Keratinocyte (primary cell): Measurements from ENCODE around the gene RRAGA. TPM values are rescaled to one million over a fixed set of nuclear protein-coding genes. Genes with fewer than 3 reads are reported as not detected.

Experiments used
- DNase-seq: peaks from one replicate; pipeline ENCODE4 v3.0.0-alpha.2; 2011; ENCODE audit warnings: low read depth, missing footprints, low spot score
- FAIRE-seq: peaks from 2 replicates; lab custom pipeline; 2011; peaks lifted over from hg19 to GRCh38; lab: Jason Lieb, UNC
- H2AFZ ChIP-seq: 2 replicates; pipeline ENCODE4 v1.6.0; 2012; ENCODE audit warnings: low read length, control low read depth, inconsistent platforms; ENCODE audit not compliant: control insufficient read depth
- H3K27ac ChIP-seq: 2 replicates; pipeline ENCODE4 v1.5.1; 2011; ENCODE audit warnings: low read length; ENCODE audit not compliant: control insufficient read depth, insufficient read depth
- H3K27me3 ChIP-seq: 3 replicates; pipeline ENCODE4 v1.6.0; 2011; ENCODE audit warnings: low read length; ENCODE audit not compliant: control insufficient read depth, insufficient read depth; ENCODE audit errors: extremely low read depth
- H3K36me3 ChIP-seq, 2 experiments: 2 replicates in 1 of 2; 3 replicates in 1 of 2; pipeline ENCODE4 v1.5.1; 2011; ENCODE audit warnings: low read length in 2 of 2, mild to moderate bottlenecking in 1 of 2; ENCODE audit not compliant: control insufficient read depth in 2 of 2, insufficient read depth in 2 of 2; ENCODE audit errors: extremely low read depth in 1 of 2
- H3K4me1 ChIP-seq: 3 replicates; pipeline ENCODE4 v1.5.1; 2011; ENCODE audit warnings: low read length; ENCODE audit not compliant: control insufficient read depth, insufficient read depth; ENCODE audit errors: extremely low read depth
- H3K4me2 ChIP-seq: 3 replicates; pipeline ENCODE4 v1.6.0; 2011; ENCODE audit warnings: low read depth, low read length; ENCODE audit not compliant: control insufficient read depth, insufficient read depth; ENCODE audit errors: extremely low read depth
- H3K4me3 ChIP-seq, 3 experiments: fragments of 200-600 bp in 1 of 3; sonication (generic) in 1 of 3; 2 replicates in 2 of 3; 3 replicates in 1 of 3; pipeline ENCODE4 v1.5.1; 2011 to 2016; ENCODE audit warnings: low read length in 3 of 3, mild to moderate bottlenecking in 3 of 3, control low read depth in 2 of 3, inconsistent platforms in 1 of 3, low read depth in 1 of 3, mixed read lengths in 1 of 3, mixed run types in 1 of 3, moderate library complexity in 1 of 3; ENCODE audit not compliant: control insufficient read depth in 2 of 3, insufficient read depth in 2 of 3; ENCODE audit errors: extremely low read depth in 1 of 3
- H3K79me2 ChIP-seq: 2 replicates; pipeline ENCODE4 v1.6.0; 2012; ENCODE audit warnings: low read length; ENCODE audit not compliant: control insufficient read depth, insufficient read depth
- H3K9ac ChIP-seq: 3 replicates; pipeline ENCODE4 v1.6.0; 2011; ENCODE audit warnings: low read length; ENCODE audit not compliant: control insufficient read depth, insufficient read depth; ENCODE audit errors: extremely low read depth
- H3K9me1 ChIP-seq: 3 replicates; pipeline ENCODE4 v1.6.0; 2011; ENCODE audit warnings: low read length; ENCODE audit not compliant: control insufficient read depth, insufficient read depth; ENCODE audit errors: extremely low read depth
- H3K9me3 ChIP-seq: 2 replicates; pipeline ENCODE4 v1.5.1; 2012; ENCODE audit warnings: low read depth, low read length; ENCODE audit not compliant: control insufficient read depth
- H4K20me1 ChIP-seq: 3 replicates; pipeline ENCODE4 v1.6.0; 2011; ENCODE audit warnings: low read length; ENCODE audit not compliant: control insufficient read depth, insufficient read depth; ENCODE audit errors: extremely low read depth
- EZH2 ChIP-seq: IDR thresholded peaks from one replicate; pipeline ENCODE4 v1.6.1; 2012; ENCODE audit warnings: inconsistent platforms, mild to moderate bottlenecking, low read length, moderate library complexity
- dilution Hi-C: fragments of 300-500 bp; cut with MboI; formaldehyde crosslinking; loops from one replicate; pipeline ENCODE4 v1.7.0; 2020; ENCODE audit warnings: low sequenced_read_pairs; ENCODE audit not compliant: extremely low pct_ligation_motif_present
- polyA plus RNA-seq, 5 experiments: library from polyadenylated mRNA; depleted of rRNA in 3 of 5; stranded (reverse) in 3 of 5; stranded (forward) in 1 of 5; unstranded in 1 of 5; fragments of >200 nt; gene quantifications; 1 replicate in 1 of 5; 2 replicates in 3 of 5; 3 replicates in 1 of 5; pipeline versions ENCODE4 v1.2.1 to v1.2.3, GENCODE V29; 2011 to 2012; ENCODE audit warnings: missing spikeins in 2 of 5, low read depth in 1 of 5, low replicate concordance in 1 of 5
- TF ChIP-seq, protein P1 (sequence below), 3 experiments: IDR thresholded peaks in 1 of 3; conservative IDR thresholded peaks in 1 of 3; optimal IDR thresholded peaks in 1 of 3; 2 replicates in 2 of 3; 3 replicates in 1 of 3; pipeline versions ENCODE3 to v1.5.1; 2011; ENCODE audit warnings: low read length in 3 of 3, mild to moderate bottlenecking in 3 of 3, moderate library complexity in 2 of 3, control low read depth in 1 of 3, inconsistent platforms in 1 of 3; ENCODE audit not compliant: insufficient read depth in 2 of 3; ENCODE audit errors: extremely low read depth in 1 of 3

RRAGA gene
- polyA plus RNA-seq, 1 donor (not counting 4 experiments of a cell fraction or from before 2014, with no cell fraction given), result 137 TPM

DNA sequence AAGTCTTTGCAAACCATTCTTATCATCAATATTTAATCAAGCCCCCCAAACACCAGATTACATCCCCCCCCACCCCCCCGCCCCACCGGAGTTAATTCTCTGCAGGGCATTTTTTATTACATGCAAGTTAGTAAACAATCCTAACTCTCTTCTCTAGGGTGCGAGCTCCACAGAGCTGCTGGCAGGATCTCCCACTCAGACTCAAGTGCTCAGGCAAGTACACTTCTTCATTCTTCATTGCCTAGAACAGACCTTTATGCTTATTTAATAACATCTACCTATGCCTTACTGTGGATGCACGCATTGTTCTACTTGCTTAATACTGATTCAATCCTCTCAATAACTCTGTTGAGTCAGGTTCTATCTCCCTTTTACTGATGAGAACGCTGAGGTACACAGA, 26.1 kb upstream of the RRAGA start:
- Histone ChIP-seq H3K9me1 (no peaks in the 10 kb centered on the region), H3K4me1 (no peaks in the 10 kb centered on the region), H3K9ac (no peak overlapping the region), H3K9me3 (no peaks in the 10 kb centered on the region), H3K36me3 (no peaks in the 10 kb centered on the region), H3K27me3 (no peaks in the 10 kb centered on the region), H3K27ac (no peak overlapping the region), H4K20me1 (no peaks in the 10 kb centered on the region), H3K4me3 (no peak overlapping the region), H2AFZ (no peak overlapping the region), H3K4me2 (no peak overlapping the region), H3K79me2 (no peaks in the 10 kb centered on the region)
- DNase-seq (no peak), FAIRE-seq (no peak)
- dilution Hi-C loops, result no loop called here
- no peak for TF ChIP-seq EZH2
- TF ChIP-seq, protein P1, sequence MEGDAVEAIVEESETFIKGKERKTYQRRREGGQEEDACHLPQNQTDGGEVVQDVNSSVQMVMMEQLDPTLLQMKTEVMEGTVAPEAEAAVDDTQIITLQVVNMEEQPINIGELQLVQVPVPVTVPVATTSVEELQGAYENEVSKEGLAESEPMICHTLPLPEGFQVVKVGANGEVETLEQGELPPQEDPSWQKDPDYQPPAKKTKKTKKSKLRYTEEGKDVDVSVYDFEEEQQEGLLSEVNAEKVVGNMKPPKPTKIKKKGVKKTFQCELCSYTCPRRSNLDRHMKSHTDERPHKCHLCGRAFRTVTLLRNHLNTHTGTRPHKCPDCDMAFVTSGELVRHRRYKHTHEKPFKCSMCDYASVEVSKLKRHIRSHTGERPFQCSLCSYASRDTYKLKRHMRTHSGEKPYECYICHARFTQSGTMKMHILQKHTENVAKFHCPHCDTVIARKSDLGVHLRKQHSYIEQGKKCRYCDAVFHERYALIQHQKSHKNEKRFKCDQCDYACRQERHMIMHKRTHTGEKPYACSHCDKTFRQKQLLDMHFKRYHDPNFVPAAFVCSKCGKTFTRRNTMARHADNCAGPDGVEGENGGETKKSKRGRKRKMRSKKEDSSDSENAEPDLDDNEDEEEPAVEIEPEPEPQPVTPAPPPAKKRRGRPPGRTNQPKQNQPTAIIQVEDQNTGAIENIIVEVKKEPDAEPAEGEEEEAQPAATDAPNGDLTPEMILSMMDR (optimal IDR thresholded peaks at IDR 0.05 in 1 of 3, IDR thresholded peaks at IDR 0.05 in 1 of 3, conservative IDR thresholded peaks at IDR 0.05 in 1 of 3; ENCODE audit: extremely low read depth in 1 of 3, insufficient read depth in 2 of 3, low read length in 3 of 3), result no peak

DNA sequence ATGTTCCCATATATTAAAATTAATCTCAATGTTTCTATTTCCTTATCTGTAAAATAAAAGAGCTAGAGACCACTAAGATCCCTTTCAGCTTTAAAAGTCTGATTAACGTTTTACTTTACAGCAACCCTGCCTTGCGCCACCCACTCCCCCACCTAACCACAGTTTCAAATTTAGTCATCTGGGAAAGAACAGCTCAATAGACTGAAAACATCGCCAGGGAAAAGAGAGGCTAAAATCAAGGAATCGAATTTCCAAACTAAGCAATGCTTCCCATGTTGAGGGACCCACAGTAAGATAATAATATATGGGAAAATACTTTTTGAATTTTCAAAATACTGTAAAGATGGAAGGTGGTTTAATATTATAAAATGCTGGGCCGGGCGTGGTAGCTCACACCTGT, 22.9 kb upstream of the RRAGA start:
- Histone ChIP-seq H3K36me3 (no peaks in the 10 kb centered on the region), H2AFZ (no peak overlapping the region), H3K4me2 (no peak overlapping the region), H4K20me1 (no peaks in the 10 kb centered on the region), H3K4me3 (no peak overlapping the region), H3K79me2 (no peaks in the 10 kb centered on the region), H3K9me1 (no peaks in the 10 kb centered on the region), H3K9ac (no peak overlapping the region), H3K4me1 (no peaks in the 10 kb centered on the region), H3K27ac (no peak overlapping the region), H3K9me3 (no peaks in the 10 kb centered on the region), H3K27me3 (no peaks in the 10 kb centered on the region)
- no peak for TF ChIP-seq EZH2
- TF ChIP-seq, protein P1 (optimal IDR thresholded peaks at IDR 0.05 in 1 of 3, IDR thresholded peaks at IDR 0.05 in 1 of 3, conservative IDR thresholded peaks at IDR 0.05 in 1 of 3; ENCODE audit: extremely low read depth in 1 of 3, insufficient read depth in 2 of 3, low read length in 3 of 3), result no peak
- no peak for DNase-seq
- dilution Hi-C loops, result no loop called here
- no peak for FAIRE-seq
